Muscle of leg (tissue), 11 donors: ENCODE measurements around the gene PDK2. TPM values are rescaled to one million over a fixed set of nuclear protein-coding genes. Genes with fewer than 3 reads are reported as not detected.
A peak's percentile ranks its signal among the peaks of the same experiment; 100 is the strongest.

Experiments
- DNase-seq: peaks from one replicate; pipeline ENCODE4 v3.0.0; 2013
- H3K27ac ChIP-seq: one replicate; pipeline ENCODE4 v1.5.1; 2013; ENCODE audit warnings: mild to moderate bottlenecking, low read length, control low read depth
- H3K27me3 ChIP-seq: one replicate; pipeline ENCODE4 v1.6.1; 2013; ENCODE audit warnings: low read length; ENCODE audit not compliant: control insufficient read depth, insufficient read depth
- H3K36me3 ChIP-seq: one replicate; pipeline ENCODE4 v1.6.1; 2013; ENCODE audit warnings: low read length; ENCODE audit not compliant: control insufficient read depth, insufficient read depth
- H3K4me1 ChIP-seq: one replicate; pipeline ENCODE4 v1.6.1; 2013; ENCODE audit warnings: low read length; ENCODE audit not compliant: control insufficient read depth, insufficient read depth
- H3K4me3 ChIP-seq: one replicate; pipeline ENCODE4 v1.5.1; 2013; ENCODE audit warnings: low read length, control low read depth
- H3K9me3 ChIP-seq: replicated peaks from 2 replicates; pipeline ENCODE4 v1.6.1; 2013; ENCODE audit warnings: low read depth, low read length; ENCODE audit not compliant: control insufficient read depth
- WGBS: methylation state at CpG from one replicate; pipeline ENCODE4 v1.1.5; 2013; ENCODE audit warnings: missing lambda C conversion rate; ENCODE audit not compliant: insufficient coverage; 5-methylcytosine and 5-hydroxymethylcytosine counted together
- polyA plus RNA-seq, 8 donors: library from polyadenylated mRNA; unstranded; fragments of 120-200 nt; gene quantifications; one replicate each; pipeline versions ENCODE4 v1.2.1 to v1.2.3, GENCODE V29; 2013; ENCODE audit warnings: inconsistent platforms in 1 of 8, low replicate concordance in 1 of 8; ENCODE audit not compliant: insufficient read length in 8 of 8, insufficient read depth in 1 of 8
- total RNA-seq: library from RNA; stranded (reverse); fragments of 120-200 nt; gene quantifications from one replicate; pipeline ENCODE4 v1.2.4, GENCODE V29; 2013

Gene PDK2
- total and polyA plus RNA-seq, 9 donors = 22.2 to 75.1 (median 59.5) TPM

DNA sequence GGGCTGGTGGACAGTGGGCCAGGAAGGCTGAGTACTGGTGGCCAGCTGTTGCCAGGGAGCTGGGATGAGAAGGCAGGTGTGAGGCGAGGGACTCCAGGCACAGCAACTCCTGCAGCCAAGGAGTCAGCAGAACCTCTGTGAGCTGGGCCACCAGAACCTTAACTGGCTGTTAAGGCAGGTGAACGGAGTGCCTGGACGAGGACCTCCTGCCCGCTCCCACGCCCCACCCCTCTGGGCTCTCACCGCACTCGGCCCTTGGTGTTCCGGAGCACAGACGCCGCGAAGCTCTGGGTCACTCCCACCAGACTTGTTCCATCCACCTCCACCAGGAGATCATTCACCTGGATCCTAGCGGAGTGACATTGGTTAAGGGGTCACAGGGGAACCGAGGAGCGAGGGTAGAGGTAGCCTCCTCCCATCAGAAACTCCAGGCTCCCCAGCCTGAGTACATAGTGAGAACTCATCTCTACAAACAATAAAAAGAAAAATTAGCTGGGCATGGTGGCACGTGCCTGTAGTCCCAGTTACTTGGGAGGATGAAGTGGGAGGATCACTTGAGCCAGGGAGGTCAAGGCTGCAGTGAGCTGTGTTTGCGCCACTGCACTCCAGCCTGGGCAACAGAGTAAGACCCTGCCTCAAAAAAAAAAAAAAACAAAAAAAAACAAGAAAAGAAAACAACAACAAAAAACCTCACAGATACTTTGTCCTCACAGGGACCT lies 46.0 kb downstream of the PDK2 start:
- 87% methylated on average over 4 of the region's 16 CpGs for WGBS
- Histone ChIP-seq H3K9me3 (no peaks in the 10 kb centered on the region), H3K27ac (no peak overlapping the region), H3K36me3 (peaks cover 98% of the 10 kb centered on the region), H3K4me3 (no peak overlapping the region), H3K27me3 (no peaks in the 10 kb centered on the region), H3K4me1 (peaks cover 23% of the 10 kb centered on the region)
- peak; percentile 7 for DNase-seq

DNA sequence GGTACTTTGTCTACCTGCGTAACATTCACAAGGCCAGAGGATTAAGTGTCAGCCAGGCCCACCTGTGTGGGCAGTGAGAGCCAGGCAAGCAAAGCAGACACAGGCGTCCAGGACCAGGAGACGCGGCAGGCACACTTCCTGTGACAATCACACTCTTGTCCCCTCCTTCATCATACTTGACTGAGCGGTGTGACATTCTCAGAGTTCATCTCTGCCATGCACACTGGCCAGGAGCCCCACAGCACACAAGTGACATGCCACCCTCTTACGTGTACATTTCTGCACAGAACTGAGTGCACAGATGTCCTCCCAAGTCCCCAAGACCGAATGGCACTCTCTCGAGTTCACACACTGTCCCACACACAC lies 46.6 kb downstream of the PDK2 start:
- no peak for DNase-seq
- peaks cover 28% of the 10 kb centered on the region for H3K4me1 ChIP-seq
- no peak overlapping the region for H3K4me3 ChIP-seq
- 61% methylated on average over 6 of the region's 8 CpGs for WGBS
- H3K27ac ChIP-seq = no peak overlapping the region
- H3K9me3 ChIP-seq = no peaks in the 10 kb centered on the region
- H3K36me3 ChIP-seq = peaks cover 98% of the 10 kb centered on the region
- no peaks in the 10 kb centered on the region for H3K27me3 ChIP-seq

DNA sequence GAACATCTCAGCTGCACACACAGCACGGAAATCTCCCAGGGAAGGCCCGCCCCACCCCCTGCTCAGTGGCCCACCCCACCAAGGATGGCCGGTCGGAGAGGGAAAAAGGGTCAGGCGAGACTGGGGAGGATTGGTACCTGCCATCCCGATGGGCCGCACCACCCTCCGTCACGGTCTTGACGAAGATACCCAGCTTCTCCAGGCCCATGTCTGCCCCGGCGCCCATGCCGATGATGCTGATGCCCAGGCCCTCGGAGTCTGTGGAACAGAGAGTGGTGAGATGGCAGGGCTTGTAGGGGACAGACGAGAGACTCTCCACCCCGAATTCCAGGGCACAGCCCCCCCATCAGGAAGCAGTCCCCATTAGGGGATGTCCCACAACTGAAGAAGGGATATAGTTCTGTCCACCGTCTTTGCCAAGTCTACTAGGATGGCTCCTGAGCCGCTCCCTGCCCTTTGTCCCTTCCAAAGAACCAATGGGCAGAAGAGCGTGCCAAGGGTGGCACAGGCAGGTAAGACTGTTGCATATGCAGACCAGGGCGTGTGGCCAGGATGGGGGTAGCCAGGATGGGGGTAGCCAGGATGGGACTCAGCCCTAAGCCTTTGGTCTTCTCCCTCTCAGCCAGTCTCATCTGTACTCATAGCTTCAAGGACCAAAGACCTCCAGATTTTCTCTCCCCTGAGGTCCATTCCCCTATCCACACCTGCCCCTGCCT lies 48.5 kb downstream of the PDK2 start:
- no peak overlapping the region for H3K4me3 ChIP-seq
- H3K27ac ChIP-seq = no peak overlapping the region
- H3K36me3 ChIP-seq = peaks cover 80% of the 10 kb centered on the region
- 79% methylated on average over 5 of the region's 20 CpGs for WGBS
- peaks cover 47% of the 10 kb centered on the region for H3K4me1 ChIP-seq
- no peaks in the 10 kb centered on the region for H3K27me3 ChIP-seq
- no peaks in the 10 kb centered on the region for H3K9me3 ChIP-seq
- DNase-seq = no peak

DNA sequence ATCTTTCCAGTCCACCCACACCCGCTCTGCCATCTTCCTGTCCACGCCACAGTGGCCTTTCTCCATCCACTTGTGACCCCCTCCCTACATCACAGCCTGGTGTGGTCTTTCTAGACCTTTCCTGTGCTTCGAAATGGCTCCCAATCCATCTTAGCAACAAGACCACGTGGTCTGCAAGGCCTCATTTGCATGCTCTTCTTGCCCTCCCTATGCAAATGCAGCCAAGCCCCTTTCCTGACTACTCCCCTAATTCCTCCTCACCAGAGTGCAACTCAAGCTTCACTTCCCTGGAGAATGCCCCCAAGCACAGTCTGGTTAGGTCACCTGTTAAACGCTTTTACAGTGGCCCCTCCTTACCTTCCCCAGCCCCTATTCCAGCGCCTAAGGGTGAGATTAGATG lies 49.2 kb downstream of the PDK2 start:
- WGBS = 65% methylated on average over 4 of the region's 6 CpGs
- no peaks in the 10 kb centered on the region for H3K27me3 ChIP-seq
- H3K36me3 ChIP-seq = peaks cover 73% of the 10 kb centered on the region
- no peaks in the 10 kb centered on the region for H3K9me3 ChIP-seq
- peaks cover 53% of the 10 kb centered on the region for H3K4me1 ChIP-seq
- H3K4me3 ChIP-seq = no peak overlapping the region
- no peak for DNase-seq
- no peak overlapping the region for H3K27ac ChIP-seq

DNA sequence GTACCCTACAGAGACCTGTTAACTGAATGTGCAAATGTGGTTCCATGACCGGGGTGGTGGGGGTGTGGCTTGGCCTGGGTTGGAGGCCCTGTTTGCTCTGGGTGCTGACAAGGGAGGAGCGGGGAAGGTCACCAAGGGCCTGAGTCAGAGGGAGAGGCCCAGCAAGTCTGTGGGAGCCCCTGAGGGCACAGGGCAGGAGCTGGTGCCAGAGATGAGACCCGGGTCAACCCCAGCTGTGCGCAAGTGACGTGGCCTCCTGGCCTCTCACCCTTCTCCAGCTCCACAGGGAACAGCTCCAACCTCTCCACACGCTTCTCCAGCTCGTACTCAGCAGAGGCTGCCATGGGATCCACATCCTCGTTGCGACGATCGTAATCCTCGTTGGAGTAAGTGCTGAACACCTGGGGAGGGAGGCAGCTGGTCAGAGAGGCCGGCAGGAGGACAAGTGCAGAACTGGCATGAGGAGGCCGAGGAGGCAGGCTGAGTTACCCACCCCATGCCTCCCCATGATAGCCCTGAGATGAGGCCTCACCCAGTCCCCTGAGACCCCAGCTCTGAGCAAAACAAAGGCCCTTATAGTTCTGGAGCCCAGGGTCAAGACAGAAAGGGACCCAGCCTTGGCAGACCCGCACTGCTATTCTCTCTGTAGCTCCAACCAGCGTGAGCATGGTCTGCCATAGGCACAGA lies 49.8 kb downstream of the PDK2 start:
- Histone ChIP-seq H3K27ac (no peak overlapping the region), H3K27me3 (no peaks in the 10 kb centered on the region), H3K4me3 (no peak overlapping the region), H3K9me3 (no peaks in the 10 kb centered on the region), H3K4me1 (peaks cover 54% of the 10 kb centered on the region), H3K36me3 (peaks cover 67% of the 10 kb centered on the region)
- DNase-seq = peak; percentile 11
- WGBS = 60% methylated on average over 8 of the region's 16 CpGs

DNA sequence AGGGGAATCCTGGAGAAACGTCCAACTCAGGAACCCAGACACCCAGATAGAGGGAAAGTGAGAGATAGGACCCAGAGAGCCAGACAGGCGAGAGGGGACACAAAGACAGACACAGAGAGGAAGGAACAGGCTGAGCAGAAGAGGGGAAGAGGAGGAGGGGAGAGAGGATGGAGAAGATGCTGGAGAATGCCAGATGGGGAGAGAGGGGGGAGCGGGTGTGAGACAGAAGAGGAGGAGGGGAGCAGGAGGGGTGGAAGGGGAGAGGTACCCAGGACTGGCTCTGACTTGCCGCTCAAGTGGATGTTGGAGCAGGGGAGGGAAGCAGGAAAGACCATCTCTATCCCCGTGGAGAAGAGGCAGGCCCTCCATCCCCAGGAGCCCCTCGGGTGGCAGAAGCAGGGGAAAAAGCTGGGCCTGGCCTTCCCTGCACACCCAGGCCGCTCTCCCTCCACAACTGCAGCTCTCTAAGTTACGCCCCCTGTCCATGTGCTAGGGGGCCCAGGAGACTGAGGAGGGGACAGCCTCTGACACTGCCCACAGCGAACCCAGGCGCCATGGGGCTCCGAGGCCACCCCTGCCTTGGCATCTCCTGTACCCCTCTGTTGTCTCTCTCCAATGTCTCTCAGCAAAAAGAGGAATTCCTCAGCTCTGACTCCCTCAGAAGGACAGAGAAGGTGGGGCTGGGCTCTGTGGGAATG lies 50.5 kb downstream of the PDK2 start:
- 42% methylated on average over 6 of the region's 11 CpGs for WGBS
- Histone ChIP-seq H3K27me3 (no peaks in the 10 kb centered on the region), H3K36me3 (peaks cover 60% of the 10 kb centered on the region), H3K9me3 (no peaks in the 10 kb centered on the region), H3K4me1 (peaks cover 47% of the 10 kb centered on the region), H3K27ac (no peak overlapping the region), H3K4me3 (no peak overlapping the region)
- DNase-seq = peak; percentile 11

DNA sequence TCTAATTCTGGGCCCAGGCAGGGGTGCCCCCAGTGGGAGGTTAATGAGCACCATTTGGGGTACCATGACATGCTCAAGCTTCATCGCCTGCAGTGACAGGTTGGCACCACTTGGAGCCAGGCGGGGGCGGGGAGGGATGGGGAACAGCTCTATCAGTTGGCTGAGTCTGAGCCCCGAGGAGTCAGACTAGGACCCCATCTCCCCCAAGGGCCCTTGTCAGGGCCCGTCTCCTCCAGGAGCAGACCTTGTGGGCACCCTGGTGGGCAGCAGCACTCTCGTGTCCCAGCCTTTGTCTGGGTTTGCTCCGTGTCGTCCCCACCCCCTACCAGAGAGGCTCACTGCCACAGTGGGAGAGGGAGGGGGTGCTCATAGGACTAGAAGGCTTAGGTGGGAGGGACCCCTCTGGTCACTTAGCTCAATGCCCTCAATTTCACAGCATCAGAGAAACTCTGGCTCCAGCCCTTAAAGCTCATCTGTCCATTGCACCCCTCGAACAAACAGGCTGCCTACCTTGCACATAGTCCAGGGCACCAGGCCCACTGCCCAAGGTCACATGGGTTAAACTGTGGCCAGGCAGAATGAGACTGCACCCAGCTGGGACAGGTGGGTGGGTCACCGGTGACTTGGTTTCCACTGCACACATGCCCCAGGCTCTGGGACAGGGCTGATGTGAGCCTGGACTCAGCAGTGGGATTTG lies 51.2 kb downstream of the PDK2 start:
- 62% methylated on average over 2 of the region's 10 CpGs for WGBS
- peak overlapping the region; percentile 84 for H3K27ac ChIP-seq
- H3K9me3 ChIP-seq = no peaks in the 10 kb centered on the region
- no peak overlapping the region for H3K4me3 ChIP-seq
- DNase-seq = peak; percentile 21
- H3K27me3 ChIP-seq = no peaks in the 10 kb centered on the region
- peaks cover 53% of the 10 kb centered on the region for H3K36me3 ChIP-seq
- H3K4me1 ChIP-seq = peaks cover 46% of the 10 kb centered on the region

DNA sequence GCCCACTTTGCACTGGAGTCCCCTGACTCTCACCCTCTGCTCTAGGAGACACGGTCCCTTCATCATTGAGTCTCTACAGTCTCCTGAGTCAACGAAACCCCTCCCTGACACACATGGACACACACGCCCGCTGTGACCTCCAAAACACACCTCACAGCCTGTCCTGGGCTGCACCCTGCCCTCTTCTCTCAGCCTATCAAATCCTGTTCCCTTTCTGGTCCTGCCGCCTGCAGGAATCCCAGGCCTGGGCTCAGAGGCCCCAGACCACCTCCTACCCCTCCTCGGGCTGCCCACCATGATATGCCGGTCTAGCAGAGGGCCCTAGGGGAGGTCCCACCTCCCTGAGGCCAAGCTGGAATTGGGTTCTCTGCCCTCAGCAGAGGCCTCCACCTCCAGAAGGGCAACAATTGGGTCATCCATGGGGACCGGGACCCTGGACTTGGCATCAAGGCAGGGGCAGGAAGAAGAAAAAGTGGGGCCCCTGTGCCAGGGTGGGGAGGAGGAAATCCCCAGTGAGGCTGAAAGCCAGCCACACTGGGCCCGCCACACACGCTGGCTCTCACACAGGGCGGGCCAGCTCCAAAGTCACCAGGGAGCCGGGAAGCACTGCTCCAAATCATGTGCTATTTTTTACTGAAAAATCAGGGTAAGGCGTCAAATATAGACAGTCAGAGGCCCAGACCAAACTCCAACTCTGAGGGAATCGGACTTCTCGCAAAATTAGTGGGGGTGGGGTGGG lies 51.9 kb downstream of the PDK2 start:
- Histone ChIP-seq H3K36me3 (peaks cover 46% of the 10 kb centered on the region), H3K27me3 (no peaks in the 10 kb centered on the region), H3K4me3 (peak overlapping the region; percentile 79), H3K9me3 (no peaks in the 10 kb centered on the region), H3K27ac (peak overlapping the region; percentile 84), H3K4me1 (peaks cover 51% of the 10 kb centered on the region)
- no peak for DNase-seq
- 35% methylated on average over 8 of the region's 15 CpGs for WGBS

DNA sequence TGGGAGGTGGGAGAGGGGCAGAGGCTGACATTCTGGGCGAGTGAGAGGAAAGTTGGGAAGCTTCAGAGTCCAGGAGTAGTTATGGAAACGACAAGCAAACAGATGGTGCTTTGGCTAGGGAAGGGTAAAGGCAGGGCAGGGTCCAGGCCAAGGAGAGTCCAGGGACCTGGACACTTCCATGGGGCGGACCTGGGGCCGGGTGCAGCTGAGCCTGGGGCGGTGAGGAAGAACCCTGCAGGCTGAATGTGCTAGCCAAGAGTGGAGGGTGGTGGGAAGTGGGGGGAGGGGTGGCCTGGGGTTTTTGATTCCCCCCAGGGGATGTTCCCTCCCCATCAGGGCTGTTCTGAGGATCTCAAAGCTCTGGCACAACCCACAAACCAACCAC lies 52.7 kb downstream of the PDK2 start:
- H3K4me3 ChIP-seq = peak overlapping the region; percentile 79
- H3K36me3 ChIP-seq = peaks cover 39% of the 10 kb centered on the region
- DNase-seq = peak; percentile 91
- H3K4me1 ChIP-seq = peaks cover 56% of the 10 kb centered on the region
- WGBS = 0% methylated on average over 4 of the region's 5 CpGs
- no peaks in the 10 kb centered on the region for H3K27me3 ChIP-seq
- no peaks in the 10 kb centered on the region for H3K9me3 ChIP-seq
- peak overlapping the region; percentile 84 for H3K27ac ChIP-seq
